SK-N-SH (cell line): ENCODE results near the gene DLG1.

Experiments used
- ELF1 ChIP-seq: IDR thresholded peaks from 2 replicates; pipeline ENCODE4 v1.4.0; 2012
- EZH2phosphoT487 ChIP-seq: fragments of 200-600 bp; sonication (generic); IDR thresholded peaks from 2 replicates; pipeline ENCODE4 v1.6.1; 2017; ENCODE audit warnings: low read depth, mixed run types, mild to moderate bottlenecking, antibody characterized with exemption, moderate library complexity, borderline replicate concordance
- MAX ChIP-seq: IDR thresholded peaks from 2 replicates; pipeline ENCODE4 v1.4.0; 2012; ENCODE audit warnings: low read depth
- POLR2AphosphoS5 ChIP-seq: IDR thresholded peaks from 2 replicates; pipeline ENCODE4 v1.6.1; 2012; ENCODE audit warnings: low read depth, low read length
- RCOR1 ChIP-seq: fragments of 150-350 bp; IDR thresholded peaks from 2 replicates; pipeline ENCODE4 v1.6.1; 2017; ENCODE audit warnings: antibody characterized with exemption, low read length
- SIN3A ChIP-seq: IDR thresholded peaks from 2 replicates; pipeline ENCODE4 v1.6.1; 2012; ENCODE audit warnings: low read depth, mild to moderate bottlenecking, low read length, moderate library complexity, borderline replicate concordance
- TEAD4 ChIP-seq: IDR thresholded peaks from 2 replicates; pipeline ENCODE4 v1.4.0; 2012; ENCODE audit warnings: mild to moderate bottlenecking, borderline replicate concordance; ENCODE audit not compliant: insufficient read depth
- TF ChIP-seq, protein P1 (sequence below): fragments of 200-600 bp; sonication (generic); IDR thresholded peaks from 2 replicates; pipeline ENCODE4 v1.6.1; 2017; ENCODE audit warnings: antibody characterized with exemption, mild to moderate bottlenecking, moderate library complexity

DNA sequence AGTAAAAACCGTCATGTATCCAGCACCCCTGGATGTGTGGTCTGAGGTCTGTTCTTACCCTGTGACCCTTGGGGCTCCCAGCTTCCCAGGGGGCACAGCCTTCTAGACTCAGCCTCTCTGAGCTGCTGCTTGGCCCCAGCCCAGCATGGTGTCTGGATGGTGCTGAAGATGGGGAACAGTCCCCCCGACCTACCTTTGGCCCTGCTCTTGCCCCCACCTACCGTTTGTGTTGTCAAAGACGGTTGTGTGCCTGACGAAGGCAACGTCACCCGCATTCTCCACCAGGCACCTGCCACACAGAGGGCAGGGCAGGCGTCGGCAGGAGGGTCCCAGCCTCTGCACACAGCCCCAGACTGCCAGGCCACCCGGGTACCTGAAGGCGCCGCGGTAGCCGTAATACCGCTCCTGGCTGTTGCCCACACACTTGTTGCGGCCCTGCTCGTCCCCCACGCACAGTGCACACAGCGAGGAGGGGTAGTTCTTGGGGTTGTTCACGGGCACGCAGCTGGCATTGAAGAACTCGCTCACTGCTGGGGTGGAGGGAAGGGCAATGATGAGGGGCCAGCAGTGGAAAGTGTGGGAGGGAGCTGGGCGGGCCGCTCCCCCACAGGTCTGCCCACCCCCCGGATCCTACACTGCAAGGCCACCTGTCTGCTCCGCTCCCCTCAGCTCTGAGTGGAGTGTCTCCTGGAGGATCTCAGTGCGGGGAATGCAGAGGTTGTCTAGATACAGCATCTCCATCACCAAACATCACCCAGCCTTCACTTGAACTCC, 289.8 kb downstream of the DLG1 start:
- TF ChIP-seq MAX (no peak), TEAD4 (no peak), POLR2AphosphoS5 (no peak), EZH2phosphoT487 (no peak), RCOR1 (no peak), ELF1 (no peak), SIN3A (no peak)
- TF ChIP-seq, protein P1, sequence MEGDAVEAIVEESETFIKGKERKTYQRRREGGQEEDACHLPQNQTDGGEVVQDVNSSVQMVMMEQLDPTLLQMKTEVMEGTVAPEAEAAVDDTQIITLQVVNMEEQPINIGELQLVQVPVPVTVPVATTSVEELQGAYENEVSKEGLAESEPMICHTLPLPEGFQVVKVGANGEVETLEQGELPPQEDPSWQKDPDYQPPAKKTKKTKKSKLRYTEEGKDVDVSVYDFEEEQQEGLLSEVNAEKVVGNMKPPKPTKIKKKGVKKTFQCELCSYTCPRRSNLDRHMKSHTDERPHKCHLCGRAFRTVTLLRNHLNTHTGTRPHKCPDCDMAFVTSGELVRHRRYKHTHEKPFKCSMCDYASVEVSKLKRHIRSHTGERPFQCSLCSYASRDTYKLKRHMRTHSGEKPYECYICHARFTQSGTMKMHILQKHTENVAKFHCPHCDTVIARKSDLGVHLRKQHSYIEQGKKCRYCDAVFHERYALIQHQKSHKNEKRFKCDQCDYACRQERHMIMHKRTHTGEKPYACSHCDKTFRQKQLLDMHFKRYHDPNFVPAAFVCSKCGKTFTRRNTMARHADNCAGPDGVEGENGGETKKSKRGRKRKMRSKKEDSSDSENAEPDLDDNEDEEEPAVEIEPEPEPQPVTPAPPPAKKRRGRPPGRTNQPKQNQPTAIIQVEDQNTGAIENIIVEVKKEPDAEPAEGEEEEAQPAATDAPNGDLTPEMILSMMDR, result no peak
